ENCODE results near the gene RRN3. TPM values are rescaled to one million over a fixed set of nuclear protein-coding genes. Genes with fewer than 3 reads are reported as not detected.
"Not testable (repeated sequence)": the region's sequence is repeated elsewhere in the genome, so short reads cannot be mapped to it uniquely, and the experiment has no call there.

The RRN3 gene
- total RNA-seq, 1 experiment from 2014 or later, result 27.8 TPM

DNA sequence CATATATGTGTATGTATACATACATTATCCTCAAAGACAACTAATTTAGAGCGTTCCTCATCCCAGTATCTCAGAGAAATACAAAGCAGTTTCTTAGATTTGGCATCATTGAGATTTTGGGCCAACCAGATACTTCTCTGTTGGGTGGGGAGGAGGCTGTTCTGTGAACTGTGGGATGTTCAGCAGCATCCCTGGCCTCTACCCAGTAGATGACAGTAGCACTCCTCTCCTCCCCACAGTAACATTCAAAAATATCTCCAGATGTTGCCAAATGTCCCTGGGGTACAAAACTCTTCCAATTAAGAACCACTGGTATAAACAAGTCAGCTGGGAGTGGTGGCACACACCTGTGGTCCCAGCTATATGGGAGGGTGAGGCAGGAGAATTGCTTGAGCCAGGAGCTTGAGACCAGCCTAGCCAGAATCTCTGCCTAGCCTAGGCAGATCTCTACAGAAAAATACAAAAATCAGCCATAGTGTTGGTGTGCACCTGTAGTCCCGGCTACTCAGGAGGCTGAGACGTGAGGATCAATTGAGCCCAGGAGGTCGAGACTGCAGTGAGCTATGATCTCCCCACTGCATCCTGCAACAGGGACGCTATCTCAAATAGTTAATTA lies 6.4 kb upstream of the RRN3 start:
- DNase-seq (ENCODE audit: low read depth), result peak; percentile 19

DNA sequence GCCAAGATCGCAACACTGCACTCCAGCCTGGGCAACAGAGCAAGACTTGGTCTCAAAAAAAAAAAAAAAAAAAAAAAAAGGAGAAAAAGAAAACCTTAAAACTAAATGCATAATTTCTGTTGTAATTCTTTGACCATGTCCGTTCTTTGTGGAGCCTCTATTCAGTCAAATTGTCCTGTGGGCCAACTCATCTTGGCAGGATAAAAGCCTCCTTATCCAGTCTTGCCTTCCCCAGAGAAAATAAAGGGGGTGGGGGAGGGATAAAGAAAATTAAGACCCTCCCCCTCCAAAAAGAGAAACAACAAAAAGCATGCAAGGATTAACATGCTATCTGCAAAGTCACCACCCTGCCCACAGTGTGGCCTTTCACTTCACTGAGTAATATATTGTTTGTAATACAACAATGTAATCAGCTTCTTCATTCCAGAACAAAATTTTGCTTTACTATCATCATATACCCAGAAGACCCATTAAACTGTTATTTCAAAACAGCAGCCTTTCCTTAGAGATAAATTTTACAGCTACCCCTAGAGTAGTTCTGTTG lies 5.4 kb upstream of the RRN3 start:
- not testable (repeated sequence) for DNase-seq (ENCODE audit: low read depth)

DNA sequence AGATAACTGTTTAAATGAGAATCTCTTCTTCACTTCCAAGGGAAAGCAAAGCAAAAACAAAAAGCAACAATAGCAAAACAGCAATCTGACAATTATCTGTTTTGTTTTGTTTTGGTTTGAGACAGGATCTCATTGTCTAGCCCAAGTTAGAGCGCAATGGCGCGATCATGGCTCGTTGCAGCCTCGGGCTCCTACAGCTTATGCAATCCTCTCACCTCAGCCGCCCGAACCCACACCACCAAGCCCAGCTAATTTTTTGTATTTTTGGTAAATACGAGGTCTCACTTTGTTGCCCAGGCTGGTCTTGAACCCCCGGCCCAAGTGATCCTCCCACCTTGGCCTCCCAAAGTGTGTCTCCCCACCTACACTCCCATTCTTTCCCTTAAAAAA lies 2.5 kb upstream of the RRN3 start:
- not testable (repeated sequence) for DNase-seq (ENCODE audit: low read depth)

DNA sequence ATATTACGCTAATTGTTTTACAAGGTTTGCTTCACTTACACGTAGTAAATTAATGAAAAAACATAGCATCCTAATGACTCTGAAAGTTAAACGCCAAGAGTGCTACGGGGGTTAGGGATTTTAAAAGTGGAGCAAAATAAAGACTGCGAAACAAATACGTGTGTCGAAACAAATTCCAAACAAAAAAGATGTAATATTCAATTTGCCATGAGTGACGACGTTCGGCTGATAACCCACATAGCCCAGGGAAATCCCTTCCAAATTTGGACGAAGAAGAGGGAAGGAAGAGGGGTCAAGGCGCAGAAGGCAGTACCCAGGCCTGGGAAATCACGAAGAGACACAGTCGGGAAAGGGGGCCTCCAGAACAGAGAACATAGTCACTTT lies 509 bp downstream of the RRN3 start:
- DNase-seq (ENCODE audit: low read depth), result not testable (repeated sequence)

DNA sequence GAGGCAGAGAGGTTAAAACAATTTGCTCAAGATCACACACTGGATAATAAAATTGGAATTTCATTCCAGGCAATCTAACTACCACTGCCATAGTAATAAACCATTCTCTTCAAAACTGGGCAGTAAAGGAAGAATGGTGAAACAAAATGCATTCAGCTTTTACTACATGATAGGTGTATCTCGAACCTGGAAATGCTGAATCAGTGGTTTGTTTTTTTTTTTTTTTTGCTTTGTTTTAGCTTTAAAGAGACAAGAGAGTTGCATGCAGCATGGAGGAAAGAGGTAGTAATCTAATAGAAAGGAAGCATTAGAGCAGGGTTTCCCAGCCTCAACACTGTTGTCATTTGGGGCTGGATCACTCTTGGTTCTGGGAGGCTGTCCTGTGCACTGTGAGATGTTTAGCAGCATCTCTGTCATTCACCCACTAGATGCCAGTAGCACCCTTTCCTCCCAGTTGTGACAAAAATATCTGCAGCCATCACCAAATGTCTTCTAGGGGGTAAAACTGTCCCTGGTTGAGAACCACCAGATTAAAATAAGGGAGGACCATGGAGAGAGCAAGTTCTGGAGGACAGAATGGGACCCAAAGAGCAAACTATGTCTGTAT lies 3.3 kb downstream of the RRN3 start:
- DNase-seq (ENCODE audit: low read depth), result not testable (repeated sequence)

DNA sequence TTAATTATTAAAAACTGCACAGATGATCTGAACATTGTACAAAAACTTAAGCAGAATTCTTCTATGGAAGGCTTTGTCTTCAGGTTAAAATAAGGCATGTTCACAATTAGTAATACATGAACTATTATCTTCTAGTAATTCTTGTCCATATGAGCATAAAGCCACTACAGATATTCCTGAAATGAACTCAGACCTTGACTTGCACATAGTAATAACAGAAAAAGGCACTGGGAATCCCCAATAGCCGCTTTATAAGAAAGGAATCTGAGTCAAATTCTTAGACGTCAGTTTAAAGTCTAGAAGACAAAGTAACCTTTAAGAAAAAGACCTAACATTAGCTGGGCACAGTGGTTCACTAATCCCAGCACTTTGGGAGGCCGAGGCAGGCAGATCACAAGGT lies 11.3 kb downstream of the RRN3 start:
- not testable (repeated sequence) for DNase-seq (ENCODE audit: low read depth)

DNA sequence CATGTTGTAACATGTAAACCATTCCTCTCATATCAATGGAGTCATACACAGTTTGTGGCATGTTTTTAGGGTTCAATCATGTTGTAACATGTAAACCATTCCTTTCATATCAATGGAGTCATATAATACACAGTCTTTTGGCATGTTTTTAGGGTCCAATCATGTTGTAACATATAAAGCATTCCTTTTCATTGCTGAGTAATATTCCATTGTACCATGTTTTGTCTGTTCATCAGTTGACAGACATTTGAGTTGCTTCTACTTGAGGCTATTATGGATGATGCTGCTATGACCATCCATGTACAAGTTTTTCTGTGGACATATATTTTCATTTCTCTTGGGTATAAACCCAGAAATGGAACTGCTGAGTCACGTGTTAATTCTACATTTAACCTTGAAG lies 13.2 kb downstream of the RRN3 start:
- not testable (repeated sequence) for DNase-seq (ENCODE audit: low read depth)

DNA sequence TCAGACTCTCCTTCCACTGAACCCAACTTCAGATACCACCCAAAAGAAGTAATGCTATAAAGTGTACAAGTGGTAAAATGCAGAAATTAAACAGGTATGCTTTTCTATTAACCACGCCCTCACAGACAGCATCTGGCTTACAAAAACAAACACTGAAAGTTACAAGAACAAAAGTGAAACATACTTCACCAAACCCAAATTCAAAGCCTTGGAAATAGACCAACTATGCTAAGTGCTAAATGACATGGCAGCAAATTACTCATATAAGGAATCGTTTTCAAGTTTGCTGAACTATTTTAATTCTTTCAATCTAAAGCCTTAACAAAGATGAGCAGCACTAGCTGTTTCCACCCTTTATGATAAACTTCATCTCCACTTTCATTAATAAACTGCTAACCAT lies 17.9 kb downstream of the RRN3 start:
- DNase-seq (ENCODE audit: low read depth), result not testable (repeated sequence)

DNA sequence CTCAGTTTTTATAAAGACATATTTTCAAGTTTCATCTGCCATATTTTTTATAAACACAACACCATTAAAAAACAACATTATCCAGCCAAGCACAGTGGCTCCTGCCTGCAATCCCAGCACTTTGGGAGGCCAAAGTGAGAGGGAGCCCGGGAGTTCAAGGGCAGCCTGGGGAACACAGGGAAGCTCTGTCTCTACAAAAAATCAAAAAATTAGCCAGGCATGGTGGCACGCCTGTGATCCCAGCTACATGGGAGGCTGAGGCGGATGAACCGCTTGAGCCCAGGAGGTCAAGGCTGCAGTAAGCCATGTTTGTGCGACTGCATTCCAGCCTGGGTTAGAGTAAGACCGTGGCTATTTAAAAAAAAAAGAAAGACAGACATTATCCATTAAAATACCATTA lies 21.0 kb downstream of the RRN3 start:
- DNase-seq (ENCODE audit: low read depth), result no peak

DNA sequence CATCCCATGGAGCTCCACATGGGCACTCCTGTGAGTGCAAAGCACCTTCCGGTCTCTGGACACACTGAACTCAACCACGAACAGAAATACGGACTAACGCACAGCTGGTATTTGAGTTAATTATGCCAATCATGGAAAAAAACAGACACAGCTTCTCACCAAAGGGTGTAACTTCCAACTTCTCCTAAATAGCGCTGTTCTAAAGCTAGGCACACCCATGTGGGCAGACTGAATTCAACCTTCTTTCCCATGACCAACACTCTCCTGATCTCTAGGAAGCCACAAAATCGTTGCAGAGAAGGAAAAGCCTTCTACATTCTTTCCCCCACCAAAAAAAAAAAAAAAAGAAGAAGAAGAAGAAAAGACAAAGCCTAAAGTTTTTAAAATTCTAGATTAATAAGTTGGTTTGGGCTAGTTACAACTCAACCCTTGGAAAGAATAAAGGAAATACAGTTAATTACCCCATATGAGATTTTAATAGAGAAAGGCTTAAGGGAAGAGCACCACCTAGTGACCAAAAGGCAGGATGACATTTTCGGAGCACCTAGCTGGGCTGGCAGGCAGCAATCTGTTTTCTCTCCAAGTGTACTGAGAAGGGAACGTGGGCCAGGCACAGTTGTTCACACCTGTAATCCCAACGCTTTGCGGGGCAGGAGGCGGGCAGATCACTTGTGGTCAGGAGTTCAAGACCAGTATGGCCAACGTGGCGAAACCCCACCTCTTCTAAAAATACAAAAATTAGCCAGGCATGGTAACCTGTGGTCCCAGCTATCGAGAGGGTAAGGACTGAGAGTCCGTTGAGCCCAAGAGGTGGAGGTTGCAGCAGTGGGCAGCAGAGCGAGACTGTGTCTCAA lies 21.9 kb downstream of the RRN3 start:
- DNase-seq (ENCODE audit: low read depth), result not testable (repeated sequence)

DNA sequence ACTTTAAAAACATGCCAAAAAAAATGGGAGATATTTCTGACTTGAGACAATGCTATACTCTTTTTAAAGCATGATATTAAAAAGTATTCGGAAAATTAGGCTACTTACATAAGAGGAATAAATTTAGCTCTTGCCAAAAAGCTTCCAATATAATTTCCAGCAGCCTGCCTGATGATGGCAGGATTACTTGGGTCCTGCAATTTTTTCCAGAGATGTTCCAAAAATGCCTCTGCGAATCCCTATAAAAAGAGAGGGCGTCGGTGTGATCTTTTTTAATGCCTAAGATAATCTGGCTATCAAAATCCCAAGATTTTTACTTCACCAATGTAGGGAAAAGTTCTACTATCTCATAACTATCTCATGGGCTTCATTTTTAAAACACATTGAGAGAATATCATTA lies 23.1 kb downstream of the RRN3 start:
- DNase-seq (ENCODE audit: low read depth), result not testable (repeated sequence)

DNA sequence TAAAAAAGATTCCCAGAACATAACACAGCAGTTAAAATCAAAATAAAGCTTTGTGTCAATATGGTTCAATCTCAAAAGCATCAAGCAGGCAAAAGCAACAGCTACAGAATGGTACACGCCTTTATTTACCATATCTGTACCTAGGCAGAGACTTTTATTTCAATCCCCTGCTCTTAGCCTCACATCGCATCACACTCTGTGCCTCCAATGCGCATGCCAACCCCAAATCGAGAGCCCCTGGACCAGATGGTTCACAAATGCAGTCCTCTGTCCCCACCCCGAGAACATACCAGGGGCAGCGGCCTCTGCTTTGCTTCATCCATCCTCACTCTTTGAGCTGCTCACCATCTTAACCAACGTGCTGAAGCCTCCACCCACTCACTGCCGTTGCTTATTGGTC lies 27.4 kb downstream of the RRN3 start:
- DNase-seq (ENCODE audit: low read depth), result not testable (repeated sequence)

DNA sequence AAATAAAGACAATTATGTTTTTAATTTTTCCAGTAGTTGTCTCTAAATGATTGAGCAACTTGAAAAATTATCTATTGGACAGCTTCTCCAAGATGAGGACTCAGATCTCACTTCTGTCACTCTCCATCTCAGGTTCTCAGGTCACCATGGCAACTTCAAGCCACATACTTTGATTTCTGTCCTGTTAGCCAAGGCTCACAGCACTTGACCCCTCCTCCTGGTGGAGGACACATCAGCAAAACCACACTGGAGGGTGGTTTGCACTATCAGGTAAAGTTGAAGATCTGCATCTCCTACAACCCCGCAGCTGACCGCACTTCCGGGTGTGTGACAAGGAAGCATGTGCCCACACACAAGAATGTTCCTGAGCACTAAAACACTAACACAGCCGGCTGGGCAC lies 28.1 kb downstream of the RRN3 start:
- not testable (repeated sequence) for DNase-seq (ENCODE audit: low read depth)

DNA sequence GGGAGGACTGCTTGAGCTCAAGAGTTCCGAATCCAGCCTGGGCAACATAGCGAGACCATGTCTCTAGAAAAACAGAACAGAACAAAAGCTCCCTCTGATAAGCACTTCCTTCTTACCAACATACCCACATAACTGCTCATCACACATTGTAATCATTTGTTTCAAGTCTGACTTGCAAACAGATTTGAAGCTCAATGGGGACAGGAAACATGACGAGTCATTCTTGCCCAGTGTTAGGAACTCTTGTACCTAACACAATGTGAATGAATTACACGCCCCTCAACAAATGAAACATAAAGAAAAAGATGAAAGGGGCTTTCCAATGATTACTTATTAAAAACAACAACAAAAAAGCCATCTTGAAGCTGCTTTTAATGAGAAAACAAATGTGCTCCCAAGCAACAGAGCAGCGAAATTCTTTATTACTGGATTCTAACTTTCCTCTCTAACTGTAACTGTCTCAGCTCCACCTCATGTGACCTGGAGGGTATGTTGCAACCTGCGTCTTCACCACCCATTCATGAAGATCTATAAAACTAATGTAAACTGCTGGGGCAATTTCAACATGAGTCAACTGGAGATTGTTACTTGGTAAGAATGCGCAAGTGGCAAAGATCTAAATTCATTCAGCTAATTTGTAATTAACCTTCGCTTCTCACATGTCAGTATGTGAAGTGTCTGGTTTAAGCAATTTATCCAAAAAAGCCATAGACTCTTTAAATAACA lies 31.8 kb downstream of the RRN3 start:
- DNase-seq (ENCODE audit: low read depth), result not testable (repeated sequence)

DNA sequence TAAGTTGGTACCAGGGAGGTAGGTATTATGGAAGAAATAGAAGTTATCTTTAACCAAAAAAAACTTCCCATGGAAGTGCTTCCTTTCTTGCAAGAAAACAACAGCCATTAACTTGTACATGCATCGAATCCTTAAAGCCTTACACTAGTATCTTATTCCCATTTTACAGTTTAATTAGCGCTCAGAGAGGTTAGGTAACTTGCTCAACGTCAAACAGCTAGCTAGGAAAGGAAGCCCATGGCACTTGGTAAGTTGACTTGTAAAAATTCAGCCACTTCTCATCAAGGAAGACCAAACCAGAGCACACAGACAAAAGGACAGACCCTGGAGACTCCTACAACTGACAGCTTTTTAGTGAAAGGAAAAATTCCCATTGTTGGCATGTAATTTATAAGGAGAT lies 34.7 kb downstream of the RRN3 start:
- DNase-seq (ENCODE audit: low read depth), result no peak

DNA sequence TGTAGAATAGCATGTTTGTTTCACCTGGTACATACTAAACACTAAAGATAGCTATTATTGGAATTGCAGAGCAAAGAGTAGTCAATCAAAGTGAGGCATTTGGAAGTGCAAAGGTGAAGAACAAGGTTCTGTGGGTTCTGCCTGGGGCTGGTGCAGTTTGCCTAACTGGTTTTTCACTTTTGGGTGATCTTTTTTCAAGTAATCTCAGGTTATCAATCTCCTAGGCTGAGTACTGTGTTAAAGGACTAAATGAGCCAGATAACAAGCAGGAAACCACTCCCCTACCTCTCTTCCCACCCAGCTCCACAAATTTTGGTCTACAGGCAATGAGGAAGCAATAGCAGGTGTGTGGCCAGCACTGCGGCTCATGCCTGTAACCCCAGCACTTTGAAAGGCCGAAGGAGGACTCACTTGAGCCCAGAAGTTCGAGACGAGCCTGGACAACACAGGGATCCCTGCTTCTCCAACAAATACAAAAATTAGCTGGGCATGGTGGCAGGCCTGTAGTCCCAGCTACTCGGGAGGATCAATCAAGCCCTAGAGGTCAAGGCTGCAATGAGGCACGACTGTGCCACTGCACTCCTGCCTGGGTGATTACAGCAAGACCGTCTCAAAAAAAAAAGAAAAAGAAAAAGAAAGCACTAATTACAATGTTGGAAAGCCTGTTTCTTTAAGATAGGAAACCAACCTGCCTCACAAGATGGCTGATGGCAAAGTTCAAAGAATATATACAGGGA lies 36.2 kb downstream of the RRN3 start:
- no peak for DNase-seq (ENCODE audit: low read depth)

DNA sequence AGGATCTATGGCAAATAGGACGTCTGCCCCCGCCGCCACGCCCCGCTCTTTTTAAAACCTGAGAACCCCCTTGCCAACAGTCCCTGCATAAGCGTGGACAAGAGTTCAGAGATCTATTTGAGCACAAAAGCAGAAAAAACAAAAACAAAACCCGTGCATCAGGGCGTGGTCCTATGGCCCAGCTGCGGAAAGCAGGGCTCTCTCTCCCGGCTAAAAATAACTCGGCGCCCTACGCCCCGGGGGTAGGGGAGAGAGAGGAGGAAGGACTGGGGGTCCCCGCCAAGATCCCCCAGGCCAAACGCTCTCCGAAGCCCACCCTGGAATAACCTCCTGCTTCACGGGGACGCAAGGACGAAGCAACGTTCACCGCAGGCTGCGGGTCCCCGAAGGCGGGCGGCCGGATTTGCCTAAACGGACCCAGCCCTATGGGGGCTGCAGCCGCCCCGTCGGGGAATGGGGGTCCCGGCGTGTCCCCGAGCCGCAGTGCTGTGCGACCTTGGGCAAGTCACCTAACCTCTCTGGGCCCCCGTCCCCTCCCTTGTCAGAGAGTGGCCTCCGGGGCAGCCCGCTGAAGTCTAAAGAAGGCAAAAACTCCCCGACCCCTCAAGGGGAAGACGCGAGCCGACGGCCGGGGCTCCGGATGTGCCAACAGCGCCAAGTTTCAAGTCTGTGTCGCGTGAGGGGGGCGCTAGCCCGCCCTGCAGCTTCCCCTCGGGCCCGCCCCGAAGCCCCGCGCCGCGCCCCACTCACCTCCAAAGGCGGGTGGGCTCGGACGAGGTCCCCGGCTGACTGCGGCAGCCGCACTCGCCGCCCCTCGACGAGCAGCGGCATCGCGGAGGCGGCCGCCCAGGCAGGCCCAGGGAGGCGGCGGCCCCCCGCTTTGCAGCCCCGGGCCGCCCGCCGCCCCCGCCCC lies 38.7 kb downstream of the RRN3 start:
- DNase-seq (ENCODE audit: low read depth), result peak; percentile 29

DNA sequence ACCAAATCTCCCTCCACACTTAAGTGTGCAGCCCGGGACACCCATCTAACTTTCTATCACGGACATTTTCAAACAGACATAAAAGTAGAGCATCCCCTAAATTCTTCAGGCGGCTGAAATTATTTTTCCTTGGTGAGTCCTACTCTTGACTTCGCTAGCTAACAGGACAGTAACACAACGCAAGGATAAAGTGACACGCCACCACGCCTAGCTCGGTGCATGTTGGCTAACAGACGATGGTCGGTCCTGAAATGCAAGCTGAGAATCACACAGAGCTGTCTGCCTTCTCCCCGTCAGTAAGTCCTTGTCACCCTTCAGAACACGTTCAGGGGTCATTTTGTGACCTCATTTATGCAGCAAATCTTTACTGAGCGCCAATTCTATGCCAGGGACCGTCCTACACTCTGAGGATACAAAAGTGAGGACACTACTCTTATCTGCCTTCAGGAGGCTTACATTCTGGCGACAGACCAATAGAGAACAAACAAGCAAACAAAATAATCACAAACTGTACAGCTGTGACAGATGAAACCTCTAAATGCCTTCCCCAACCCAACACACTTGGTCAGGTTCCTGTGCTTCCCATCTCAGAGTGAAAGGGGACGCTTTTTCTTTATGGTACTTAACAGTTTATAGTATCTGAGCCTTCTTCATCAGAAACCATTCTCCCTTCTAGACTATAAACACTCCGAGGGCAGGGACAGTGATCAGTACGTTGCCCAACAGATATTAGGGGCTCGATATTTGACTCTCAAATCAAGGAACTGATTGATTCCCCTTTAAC lies 39.5 kb downstream of the RRN3 start:
- DNase-seq (ENCODE audit: low read depth), result no peak

DNA sequence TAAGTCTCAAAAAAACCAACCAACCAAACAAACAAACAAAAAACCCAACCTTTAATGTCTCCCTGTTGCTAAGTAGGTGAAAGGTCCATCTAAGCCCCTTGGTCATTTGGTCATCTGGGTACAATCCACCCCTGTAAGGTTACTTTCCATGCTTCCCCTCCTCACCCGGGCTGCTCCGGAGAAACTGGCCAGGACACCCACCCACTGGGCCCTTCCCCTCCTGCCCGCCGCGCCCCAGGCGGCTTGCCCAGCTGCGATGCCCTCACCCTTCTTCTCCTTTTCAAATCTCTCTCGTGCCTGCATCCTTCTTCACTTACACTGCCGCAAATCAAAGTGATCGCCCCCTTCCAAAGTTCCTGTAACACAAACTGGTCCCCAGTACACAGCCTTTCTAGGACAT lies 40.2 kb downstream of the RRN3 start:
- DNase-seq (ENCODE audit: low read depth), result no peak
